Kidney epithelial cell (primary cell): ENCODE data around the gene CD300A. TPM values are rescaled to one million over a fixed set of nuclear protein-coding genes. Genes with fewer than 3 reads are reported as not detected.
"Not testable (repeated sequence)": the region's sequence is repeated elsewhere in the genome, so short reads cannot be mapped to it uniquely, and the experiment has no call there.

Source experiments
- DNase-seq: peaks from one replicate; pipeline ENCODE4 v3.0.0-alpha.2; 2010; ENCODE audit warnings: low read depth
- H3K27me3 ChIP-seq: 2 replicates; pipeline ENCODE4 v1.6.0; 2011; ENCODE audit warnings: low read length; ENCODE audit not compliant: control insufficient read depth, insufficient read depth
- H3K36me3 ChIP-seq: 2 replicates; pipeline ENCODE4 v1.5.1; 2011; ENCODE audit warnings: low read length; ENCODE audit not compliant: control insufficient read depth, insufficient read depth
- H3K4me3 ChIP-seq: 2 replicates; pipeline ENCODE4 v1.5.1; 2011; ENCODE audit warnings: low read depth, mild to moderate bottlenecking, control low read depth, low read length
- CTCF ChIP-seq: IDR thresholded peaks from 2 replicates; pipeline ENCODE4 v1.5.1; 2011; ENCODE audit warnings: mild to moderate bottlenecking, moderate library complexity, low read length, control low read depth, inconsistent platforms; ENCODE audit not compliant: insufficient read depth, poor library complexity, severe bottlenecking
- total RNA-seq: library from RNA; depleted of rRNA; stranded (reverse); fragments of >200 nt; gene quantifications from 2 replicates; pipeline ENCODE4 v1.2.3, GENCODE V29; 2015

CD300A gene
- total RNA-seq, 1 donor from 2014 or later, result not detected

GRCh38 chr17:74497471-74497870, 31.0 kb downstream of the CD300A start:
- Histone ChIP-seq H3K27me3 (peaks cover 2% of the 10 kb centered on the region), H3K36me3 (no peaks in the 10 kb centered on the region), H3K4me3 (no peak overlapping the region)
- no peak for DNase-seq
- no peak for TF ChIP-seq CTCF

GRCh38 chr17:74499992-74500391, 33.6 kb downstream of the CD300A start:
- DNase-seq, result no peak
- Histone ChIP-seq H3K36me3 (no peaks in the 10 kb centered on the region), H3K27me3 (no peaks in the 10 kb centered on the region), H3K4me3 (no peak overlapping the region)
- no peak for TF ChIP-seq CTCF

GRCh38 chr17:74502861-74503260, 36.4 kb downstream of the CD300A start:
- no peak for DNase-seq
- no peaks in the 10 kb centered on the region for H3K36me3 ChIP-seq
- H3K4me3 ChIP-seq, result no peak overlapping the region
- TF ChIP-seq CTCF, result no peak
- H3K27me3 ChIP-seq, result no peaks in the 10 kb centered on the region

- H3K4me3 ChIP-seq, DNase-seq, H3K27me3 ChIP-seq, H3K36me3 ChIP-seq: not testable (repeated sequence)
Observed at GRCh38 chr17:74503949-74504348, 37.5 kb downstream of the CD300A start.

GRCh38 chr17:74508156-74508555, 41.7 kb downstream of the CD300A start:
- TF ChIP-seq CTCF, result no peak
- Histone ChIP-seq H3K27me3 (no peaks in the 10 kb centered on the region), H3K4me3 (no peak overlapping the region), H3K36me3 (no peaks in the 10 kb centered on the region)
- DNase-seq, result no peak

GRCh38 chr17:74512036-74512435, 45.6 kb downstream of the CD300A start:
- Histone ChIP-seq H3K4me3 (no peak overlapping the region), H3K27me3 (no peaks in the 10 kb centered on the region), H3K36me3 (no peaks in the 10 kb centered on the region)
- TF ChIP-seq CTCF, result no peak
- DNase-seq, result no peak
